ENCODE data around the gene VAMP1. TPM values are rescaled to one million over a fixed set of nuclear protein-coding genes. Genes with fewer than 3 reads are reported as not detected.

The VAMP1 gene
- total RNA-seq, 1 experiment from 2014 or later: 11.0 TPM

- in situ Hi-C loops (cut with HindIII; ENCODE audit: low pct_unique_long_range_greater_than_20kb, low sequenced_read_pairs): no loop called here
These were observed 12.0 kb downstream of the VAMP1 start for GRCh38 chr12:6458281-6459003.

GRCh38 chr12:6457220-6457945 is 13.1 kb downstream of the VAMP1 start:
- DNase-seq (ENCODE audit: low read depth): no peak
- in situ Hi-C loops (cut with HindIII; ENCODE audit: low pct_unique_long_range_greater_than_20kb, low sequenced_read_pairs): no loop called here

More at GRCh38 chr12:6458281-6459003, 12.0 kb downstream of the VAMP1 start:
- DNase-seq (ENCODE audit: low read depth): no peak

GRCh38 chr12:6452944-6453630 is 17.4 kb downstream of the VAMP1 start:
- in situ Hi-C loops (cut with HindIII; ENCODE audit: low pct_unique_long_range_greater_than_20kb, low sequenced_read_pairs): no loop called here
- no peak for DNase-seq (ENCODE audit: low read depth)

GRCh38 chr12:6452245-6452943 is 18.1 kb downstream of the VAMP1 start:
- in situ Hi-C loops (cut with HindIII; ENCODE audit: low pct_unique_long_range_greater_than_20kb, low sequenced_read_pairs): no loop called here
- no peak for DNase-seq (ENCODE audit: low read depth)

- in situ Hi-C loops (cut with HindIII; ENCODE audit: low pct_unique_long_range_greater_than_20kb, low sequenced_read_pairs): no loop called here
- DNase-seq (ENCODE audit: low read depth): peak; percentile 83
These were observed 18.9 kb downstream of the VAMP1 start, which contains the start of gene TAPBPL for GRCh38 chr12:6451348-6452244. TSS of gene TAPBPL (plus strand) at chr12:6452042. CDS start at chr12:6452249, 207 bp downstream.

- in situ Hi-C loops (cut with HindIII; ENCODE audit: low pct_unique_long_range_greater_than_20kb, low sequenced_read_pairs): no loop called here
- DNase-seq (ENCODE audit: low read depth): no peak
These were observed 19.6 kb downstream of the VAMP1 start for GRCh38 chr12:6450869-6451347.

GRCh38 chr12:6450091-6450868 is 20.2 kb downstream of the VAMP1 start:
- DNase-seq (ENCODE audit: low read depth): no peak
- in situ Hi-C loops (cut with HindIII; ENCODE audit: low pct_unique_long_range_greater_than_20kb, low sequenced_read_pairs): no loop called here

- in situ Hi-C loops (cut with HindIII; ENCODE audit: low pct_unique_long_range_greater_than_20kb, low sequenced_read_pairs): no loop called here
- no peak for DNase-seq (ENCODE audit: low read depth)
These were observed 25.5 kb downstream of the VAMP1 start, which contains the start of gene CD27 for GRCh38 chr12:6444704-6445688. TSS of gene CD27 (plus strand) at chr12:6444955. CDS start at chr12:6445096, 141 bp downstream.

- no peak for DNase-seq (ENCODE audit: low read depth)
- in situ Hi-C loops (cut with HindIII; ENCODE audit: low pct_unique_long_range_greater_than_20kb, low sequenced_read_pairs): no loop called here
These were observed 26.4 kb downstream of the VAMP1 start for GRCh38 chr12:6444031-6444430.

- in situ Hi-C loops (cut with HindIII; ENCODE audit: low pct_unique_long_range_greater_than_20kb, low sequenced_read_pairs): no loop called here
- no peak for DNase-seq (ENCODE audit: low read depth)
These were observed 27.0 kb downstream of the VAMP1 start for GRCh38 chr12:6443361-6443983.

- no peak for DNase-seq (ENCODE audit: low read depth)
- in situ Hi-C loops (cut with HindIII; ENCODE audit: low pct_unique_long_range_greater_than_20kb, low sequenced_read_pairs): no loop called here
These were observed 27.6 kb downstream of the VAMP1 start for GRCh38 chr12:6442836-6443235.

- in situ Hi-C loops (cut with HindIII; ENCODE audit: low pct_unique_long_range_greater_than_20kb, low sequenced_read_pairs): no loop called here
- no peak for DNase-seq (ENCODE audit: low read depth)
These were observed 30.1 kb downstream of the VAMP1 start for GRCh38 chr12:6440391-6440790.

GRCh38 chr12:6438345-6438744 is 32.1 kb downstream of the VAMP1 start:
- DNase-seq (ENCODE audit: low read depth): no peak
- in situ Hi-C loops (cut with HindIII; ENCODE audit: low pct_unique_long_range_greater_than_20kb, low sequenced_read_pairs): no loop called here

GRCh38 chr12:6437586-6437985 is 32.9 kb downstream of the VAMP1 start:
- no peak for DNase-seq (ENCODE audit: low read depth)
- in situ Hi-C loops (cut with HindIII; ENCODE audit: low pct_unique_long_range_greater_than_20kb, low sequenced_read_pairs): no loop called here
